ENCODE results near the gene TTC12. TPM values are rescaled to one million over a fixed set of nuclear protein-coding genes. Genes with fewer than 3 reads are reported as not detected.

TTC12 gene
- total and polyA plus RNA-seq, 9 of the 15 experiments (the other 6 are each of a cell fraction or from before 2014, with no cell fraction given): 5.1 to 19.9 (median 13.4) TPM

GRCh38 chr11:113265362-113265761 lies 49.0 kb upstream of the TTC12 start (continued):
- TF ChIP-seq ARID4B (CRISPR knock-in tag; IDR thresholded peaks at IDR 0.05): no peak
- TF ChIP-seq EHMT2 (IDR thresholded peaks at IDR 0.05): no peak
- no peak for TF ChIP-seq ZNF121 (CRISPR knock-in tag; conservative IDR thresholded peaks at IDR 0.05)
- TF ChIP-seq TCF7L2 (IDR thresholded peaks at IDR 0.05; ENCODE audit: low read depth, low read length): no peak
- no peak for TF ChIP-seq ELK1 (CRISPR knock-in tag; IDR thresholded peaks at IDR 0.05)
- no peak for TF ChIP-seq KLF10 (CRISPR knock-in tag; IDR thresholded peaks at IDR 0.05)
- no peak for TF ChIP-seq TCF15 (CRISPR knock-in tag; IDR thresholded peaks at IDR 0.05)
